ENCODE results near the gene KIF26B.

The KIF26B gene

GRCh38 chr1:245458234-245458633 lies 303.4 kb downstream of the KIF26B start:
- DNase-seq (ENCODE audit: low read depth in 1 of 2, low spot score in 1 of 2), result no peak

- no peak for DNase-seq (ENCODE audit: low read depth in 1 of 2, low spot score in 1 of 2)
Measured at GRCh38 chr1:245458761-245459174, 304.0 kb downstream of the KIF26B start.

DNA sequence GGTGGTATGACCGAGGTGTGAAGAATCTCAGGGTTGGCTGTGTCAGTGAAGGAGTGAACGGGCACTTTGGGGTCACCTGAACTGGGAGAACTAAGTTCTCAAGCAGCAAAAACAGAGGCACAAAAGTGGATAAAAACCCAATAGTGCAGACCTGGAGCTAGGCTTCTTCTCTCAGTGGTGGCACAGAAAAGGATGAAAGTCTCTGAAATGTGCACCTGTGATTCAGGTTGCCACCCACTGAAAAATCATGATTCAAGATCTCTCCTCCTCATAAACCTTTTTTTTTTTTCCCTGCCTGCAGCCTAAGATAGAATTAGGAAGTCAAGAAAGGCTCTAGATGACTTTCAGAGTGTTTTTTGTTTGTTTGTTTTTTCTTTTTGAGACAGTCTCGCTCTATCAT lies 304.8 kb downstream of the KIF26B start:
- no peak for DNase-seq (ENCODE audit: low read depth in 1 of 2, low spot score in 1 of 2)

GRCh38 chr1:245461681-245462080 lies 306.9 kb downstream of the KIF26B start:
- DNase-seq (ENCODE audit: low read depth in 1 of 2, low spot score in 1 of 2), result no peak

DNA sequence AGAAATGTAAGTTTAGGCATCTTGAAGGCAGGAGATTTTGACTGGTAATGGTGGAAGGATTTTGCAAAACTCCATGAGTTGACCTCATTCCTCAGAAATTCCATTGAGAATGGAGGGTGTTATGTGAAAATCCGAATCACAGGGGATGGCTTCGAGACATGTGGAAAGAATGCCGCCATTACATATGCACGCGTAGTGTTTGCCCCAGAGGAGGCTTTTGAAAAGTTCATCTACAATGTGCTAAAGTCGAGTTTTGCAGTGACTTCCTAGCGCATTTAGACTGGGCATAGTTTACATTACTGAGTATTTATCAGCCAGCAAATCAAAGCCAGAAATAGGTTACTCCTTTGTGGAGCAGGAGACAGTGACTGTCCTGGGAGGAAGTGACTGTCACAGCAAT lies 307.4 kb downstream of the KIF26B start:
- DNase-seq (ENCODE audit: low read depth in 1 of 2, low spot score in 1 of 2), result no peak

GRCh38 chr1:245463392-245464165 lies 308.8 kb downstream of the KIF26B start:
- DNase-seq (ENCODE audit: low read depth in 1 of 2, low spot score in 1 of 2), result no peak

DNA sequence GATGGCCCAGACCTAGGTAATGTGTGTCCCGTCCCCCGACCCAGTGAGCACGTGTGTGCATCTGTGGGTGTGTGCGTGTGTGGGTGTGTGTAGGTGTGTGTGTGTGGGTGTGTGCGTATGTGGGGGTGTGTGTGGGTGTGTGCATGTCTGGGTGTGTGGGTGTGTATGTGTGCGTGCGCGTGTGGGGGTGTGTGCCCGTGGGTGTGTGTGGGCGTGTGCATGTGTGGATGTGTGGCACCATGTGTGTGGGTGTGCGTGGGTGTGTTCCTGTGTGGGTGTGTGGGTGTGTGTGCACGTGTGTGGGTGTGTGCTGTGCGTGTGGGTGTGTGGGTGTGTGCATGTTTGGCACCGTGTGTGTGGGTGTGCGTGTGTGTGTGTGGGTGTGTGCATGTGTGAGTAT lies 309.5 kb downstream of the KIF26B start:
- no peak for DNase-seq (ENCODE audit: low read depth in 1 of 2, low spot score in 1 of 2)

- DNase-seq (ENCODE audit: low read depth in 1 of 2, low spot score in 1 of 2), result no peak
Measured at GRCh38 chr1:245465666-245466065, 310.9 kb downstream of the KIF26B start.

- DNase-seq (ENCODE audit: low read depth in 1 of 2, low spot score in 1 of 2), result no peak
Measured at GRCh38 chr1:245466261-245466660, 311.5 kb downstream of the KIF26B start.

DNA sequence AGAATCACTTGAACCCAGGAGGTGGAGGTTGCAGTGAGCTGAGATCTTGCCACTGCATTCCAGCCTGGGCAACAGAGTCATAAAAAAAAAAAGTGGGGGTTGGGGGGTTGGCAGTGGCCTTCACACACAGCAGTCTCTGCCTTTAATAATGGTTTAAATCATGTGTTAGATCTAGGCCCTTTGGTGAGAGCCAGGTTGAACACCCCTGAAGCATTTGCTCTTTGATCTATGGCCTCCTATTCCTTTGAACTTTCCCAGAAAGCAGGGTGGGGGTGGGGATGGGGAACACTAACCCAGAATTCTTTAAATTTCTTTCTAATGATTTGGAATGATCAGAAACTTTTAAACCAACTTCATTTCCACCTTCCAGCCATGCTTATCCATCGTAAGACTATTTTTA lies 313.0 kb downstream of the KIF26B start:
- no peak for DNase-seq (ENCODE audit: low read depth in 1 of 2, low spot score in 1 of 2)

- DNase-seq (ENCODE audit: low read depth in 1 of 2, low spot score in 1 of 2), result no peak
Measured at GRCh38 chr1:245469006-245469405, 314.2 kb downstream of the KIF26B start.

GRCh38 chr1:245469734-245470133 lies 314.9 kb downstream of the KIF26B start:
- DNase-seq (ENCODE audit: low read depth in 1 of 2, low spot score in 1 of 2), result no peak

GRCh38 chr1:245475126-245475525 lies 320.3 kb downstream of the KIF26B start:
- DNase-seq (ENCODE audit: low read depth in 1 of 2, low spot score in 1 of 2), result no peak

- no peak for DNase-seq (ENCODE audit: low read depth in 1 of 2, low spot score in 1 of 2)
Measured at GRCh38 chr1:245475961-245476516, 321.3 kb downstream of the KIF26B start.

- DNase-seq (ENCODE audit: low read depth in 1 of 2, low spot score in 1 of 2), result no peak
Measured at GRCh38 chr1:245477941-245478340, 323.2 kb downstream of the KIF26B start.

DNA sequence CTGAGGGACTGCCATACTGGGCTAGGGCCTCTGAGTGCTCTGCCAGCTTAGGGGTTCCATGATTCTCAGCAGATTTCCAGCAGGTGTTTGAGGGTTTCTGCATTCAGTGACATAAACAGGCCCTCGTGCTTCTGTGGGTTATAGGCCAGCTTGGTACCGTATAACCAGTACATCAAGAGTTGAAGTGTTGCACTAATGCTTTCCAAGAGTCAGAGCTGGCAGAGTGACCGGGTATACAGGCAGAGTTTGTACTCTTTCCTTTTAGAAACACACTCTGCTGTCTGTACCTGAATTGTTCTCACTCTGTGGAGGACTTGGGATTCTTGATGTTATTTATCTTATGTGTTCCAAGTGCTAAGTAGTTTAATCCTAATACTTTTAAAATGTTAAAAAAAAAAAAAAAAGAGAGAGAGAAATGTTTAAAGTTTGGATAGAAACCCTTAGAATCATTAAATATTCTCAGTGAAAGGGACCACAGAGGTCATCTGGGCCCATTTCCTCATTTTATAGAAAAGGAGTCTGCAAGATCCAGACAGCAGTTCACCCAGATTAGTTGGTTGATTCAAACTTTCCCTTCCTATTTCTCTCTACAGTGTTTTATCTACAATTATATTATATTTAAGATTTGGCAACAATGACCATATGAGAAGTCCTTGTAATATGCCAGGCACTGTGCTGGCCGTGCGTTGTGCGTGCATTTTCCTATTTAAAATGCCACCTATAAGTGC lies 325.8 kb downstream of the KIF26B start:
- DNase-seq (ENCODE audit: low read depth in 1 of 2, low spot score in 1 of 2), result no peak

DNA sequence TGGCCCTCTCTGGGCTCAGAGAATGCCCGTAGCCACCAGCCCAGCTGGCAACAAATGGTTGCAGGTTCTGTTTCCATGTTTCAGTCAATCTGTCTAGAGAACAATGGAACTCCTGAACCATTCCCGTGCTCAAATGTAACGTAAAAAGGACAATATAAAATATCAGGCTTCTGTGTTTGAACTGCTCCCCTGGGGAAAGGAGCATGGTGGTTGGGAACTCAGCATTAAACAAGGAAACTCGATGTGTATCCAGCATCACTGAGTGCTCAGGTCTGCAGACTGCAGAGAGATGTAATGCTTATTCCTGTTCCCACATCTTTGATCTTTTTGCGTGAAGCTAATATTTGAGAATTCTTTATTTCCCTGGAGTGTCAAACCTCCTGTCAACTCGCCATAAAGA lies 326.5 kb downstream of the KIF26B start:
- no peak for DNase-seq (ENCODE audit: low read depth in 1 of 2, low spot score in 1 of 2)

- no peak for DNase-seq (ENCODE audit: low read depth in 1 of 2, low spot score in 1 of 2)
Measured at GRCh38 chr1:245483247-245483646, 328.5 kb downstream of the KIF26B start.

DNA sequence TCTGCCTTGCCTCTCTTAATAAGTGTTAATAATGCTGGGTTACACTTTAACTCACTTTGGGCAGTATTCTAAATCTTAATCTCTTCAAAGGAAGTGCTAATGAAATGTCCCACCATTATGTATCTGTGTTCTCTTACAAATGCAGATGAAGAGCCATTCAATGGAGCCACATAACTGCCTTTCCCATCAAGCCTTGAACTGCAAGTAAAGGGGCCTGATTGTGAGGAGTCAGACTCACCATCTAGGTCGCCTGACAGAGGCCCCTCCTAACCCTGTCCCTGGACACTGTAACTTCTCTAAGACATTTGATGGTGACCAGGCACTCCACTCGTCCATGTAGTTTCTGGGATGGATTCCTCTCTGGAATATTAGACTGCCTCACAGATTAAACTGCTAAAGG lies 329.4 kb downstream of the KIF26B start:
- no peak for DNase-seq (ENCODE audit: low read depth in 1 of 2, low spot score in 1 of 2)

- no peak for DNase-seq (ENCODE audit: low read depth in 1 of 2, low spot score in 1 of 2)
Measured at GRCh38 chr1:245485996-245486395, 331.2 kb downstream of the KIF26B start.

GRCh38 chr1:245486775-245487470 lies 332.1 kb downstream of the KIF26B start:
- DNase-seq (ENCODE audit: low read depth in 1 of 2, low spot score in 1 of 2), result no peak

Data from activated CD4-positive, alpha-beta T cell treated with anti-CD3 and anti-CD28 coated beads, Interleukin-2, amount 50 U/mL, for 24 hours (primary cell).